ENCODE data around the gene ALK.

The ALK gene

GRCh38 chr2:29902356-29902755 is 19.0 kb downstream of the ALK start:
- no peak for DNase-seq (ENCODE audit: low read depth)

GRCh38 chr2:29900971-29901633 is 20.3 kb downstream of the ALK start:
- no peak for DNase-seq (ENCODE audit: low read depth)

- no peak for DNase-seq (ENCODE audit: low read depth)
These were observed 22.4 kb downstream of the ALK start for GRCh38 chr2:29898999-29899398.

- DNase-seq (ENCODE audit: low read depth) = no peak
These were observed 26.4 kb downstream of the ALK start for GRCh38 chr2:29894822-29895614.

GRCh38 chr2:29892585-29893259 is 28.7 kb downstream of the ALK start:
- no peak for DNase-seq (ENCODE audit: low read depth)

GRCh38 chr2:29881089-29881730 is 40.2 kb downstream of the ALK start:
- no peak for DNase-seq (ENCODE audit: low read depth)

GRCh38 chr2:29880084-29880483 is 41.3 kb downstream of the ALK start:
- DNase-seq (ENCODE audit: low read depth) = no peak

- DNase-seq (ENCODE audit: low read depth) = no peak
These were observed 41.9 kb downstream of the ALK start for GRCh38 chr2:29879456-29879855.

GRCh38 chr2:29878898-29879297 is 42.5 kb downstream of the ALK start:
- DNase-seq (ENCODE audit: low read depth) = peak; percentile 21

GRCh38 chr2:29876374-29876773 is 45.0 kb downstream of the ALK start:
- no peak for DNase-seq (ENCODE audit: low read depth)

- DNase-seq (ENCODE audit: low read depth) = no peak
These were observed 46.6 kb downstream of the ALK start for GRCh38 chr2:29874745-29875144.

GRCh38 chr2:29872870-29873269 is 48.5 kb downstream of the ALK start:
- DNase-seq (ENCODE audit: low read depth) = no peak

GRCh38 chr2:29871541-29871940 is 49.8 kb downstream of the ALK start:
- DNase-seq (ENCODE audit: low read depth) = no peak

- DNase-seq (ENCODE audit: low read depth) = no peak
These were observed 55.9 kb downstream of the ALK start for GRCh38 chr2:29865512-29865911.

GRCh38 chr2:29864988-29865387 is 56.4 kb downstream of the ALK start:
- DNase-seq (ENCODE audit: low read depth) = no peak

GRCh38 chr2:29855924-29856639 is 65.3 kb downstream of the ALK start:
- DNase-seq (ENCODE audit: low read depth) = no peak

GRCh38 chr2:29850794-29851193 is 70.6 kb downstream of the ALK start:
- DNase-seq (ENCODE audit: low read depth) = no peak

- DNase-seq (ENCODE audit: low read depth) = no peak
These were observed 72.6 kb downstream of the ALK start for GRCh38 chr2:29848566-29849310.

- no peak for DNase-seq (ENCODE audit: low read depth)
These were observed 73.5 kb downstream of the ALK start for GRCh38 chr2:29847886-29848285.

- DNase-seq (ENCODE audit: low read depth) = peak; percentile 26
These were observed 76.6 kb downstream of the ALK start for GRCh38 chr2:29844713-29845326.

Measured in stromal cell of bone marrow (primary cell).